Pancreas (tissue), 10 donors: Measurements from ENCODE around the gene RAI2. TPM values are rescaled to one million over a fixed set of nuclear protein-coding genes. Genes with fewer than 3 reads are reported as not detected.

ENCODE experiments used
- ATAC-seq, 4 donors: fragments of 200-7000 bp; cut with Tn5 transposase; one replicate each; pipeline versions ENCODE4 v1.8.0 to v1.9.1; 2020; ENCODE audit warnings: mild to moderate bottlenecking in 4 of 4, moderate library complexity in 4 of 4
- DNase-seq, 6 donors: peaks; one replicate each; pipeline ENCODE4 v3.0.0-alpha.2; 2020
- FAIRE-seq: peaks from 2 replicates; lab custom pipeline; 2012; peaks lifted over from hg19 to GRCh38; lab: Jason Lieb, UNC
- H3K27ac ChIP-seq, 4 donors: fragments of 200-600 bp; sonication (generic); 1 replicate in 3 of 4; 2 replicates in 1 of 4; pipeline versions ENCODE4 v1.5.0 to v1.8.0; 2020
- H3K27me3 ChIP-seq, 4 donors: fragments of 200-600 bp; one replicate each; pipeline ENCODE4 v1.8.0; 2021
- H3K36me3 ChIP-seq, 3 donors: fragments of 200-600 bp; sonication (generic) in 1 of 3; one replicate each; pipeline versions ENCODE4 v1.5.0 to v1.8.0; 2020 to 2021
- H3K4me1 ChIP-seq, 3 donors: fragments of 200-600 bp; one replicate each; pipeline ENCODE4 v1.8.0; 2021
- H3K4me3 ChIP-seq, 4 donors: fragments of 200-600 bp; sonication (generic) in 2 of 4; one replicate each; pipeline versions ENCODE4 v1.5.0 to v1.8.0; 2020 to 2021
- H3K9me3 ChIP-seq, 4 donors: fragments of 200-600 bp; one replicate each; pipeline ENCODE4 v1.8.0; 2021
- WGBS, 2 donors: extraction: QIAGEN DNeasy Blood & Tissue Kit; methylation state at CpG; one replicate each; pipeline ENCODE4 v1.1.7; 2013; 5-methylcytosine and 5-hydroxymethylcytosine counted together
- intact Hi-C, 3 donors: fragments of 100-400 bp; cut with DNase I; formaldehyde crosslinking; loops; one replicate each; pipeline versions ENCODE4 v1.11.1 to v1.14.2; 2022
- polyA plus RNA-seq, 2 donors: library from polyadenylated mRNA; stranded (reverse); fragments of 200-250 nt; gene quantifications; one replicate each; pipeline ENCODE4 v1.2.3, GENCODE V29; 2013
- total RNA-seq, 6 donors: library from RNA; stranded (reverse); fragmentation: NEBNext Ultra II Directional in 4 of 6; extraction: Animal tissue kit (Norgen Biotek cat#: 25700) in 4 of 6; gene quantifications; one replicate each; pipeline versions ENCODE4 v1.2.1 to v1.2.4, GENCODE V29; 2021 to 2023
- TF ChIP-seq, protein P1 (sequence below), 4 donors: fragments of 200-600 bp; sonication (generic) in 3 of 4; IDR thresholded peaks; one replicate each; pipeline versions ENCODE4 v1.5.0 to v1.8.0; 2021; ENCODE audit warnings: antibody characterized with exemption in 4 of 4
- donor health status: healthy with polysubstance abuse.
- donor health status: DM: no; HTN: no; CAD: no; lungs with moderate emphysema.
- donor health status: DM: no; HTN: no; CAD: no.
- donor health status: control.
- donor health status: control.
- donor health status: Bipolar disorder and iron deficiency.
- donor health status: DM: yes; HTN: yes; CAD: no.
- donor health status: DM: no; HTN: no; CAD: no.
- donor health status: DM: no; HTN: no; CAD: no.
- donor health status: DM: yes; HTN: yes; CAD: no.

RAI2 gene
- total RNA-seq: 10 to 100 TPM in 1 of 6 donors, 1 to 10 TPM in 5; 5.2 to 11.8 (median 6.1) TPM
- 10 to 100 TPM in 1 of 2 donors, 1 to 10 TPM in 1; 8.1 to 14.7 TPM for polyA plus RNA-seq

DNA sequence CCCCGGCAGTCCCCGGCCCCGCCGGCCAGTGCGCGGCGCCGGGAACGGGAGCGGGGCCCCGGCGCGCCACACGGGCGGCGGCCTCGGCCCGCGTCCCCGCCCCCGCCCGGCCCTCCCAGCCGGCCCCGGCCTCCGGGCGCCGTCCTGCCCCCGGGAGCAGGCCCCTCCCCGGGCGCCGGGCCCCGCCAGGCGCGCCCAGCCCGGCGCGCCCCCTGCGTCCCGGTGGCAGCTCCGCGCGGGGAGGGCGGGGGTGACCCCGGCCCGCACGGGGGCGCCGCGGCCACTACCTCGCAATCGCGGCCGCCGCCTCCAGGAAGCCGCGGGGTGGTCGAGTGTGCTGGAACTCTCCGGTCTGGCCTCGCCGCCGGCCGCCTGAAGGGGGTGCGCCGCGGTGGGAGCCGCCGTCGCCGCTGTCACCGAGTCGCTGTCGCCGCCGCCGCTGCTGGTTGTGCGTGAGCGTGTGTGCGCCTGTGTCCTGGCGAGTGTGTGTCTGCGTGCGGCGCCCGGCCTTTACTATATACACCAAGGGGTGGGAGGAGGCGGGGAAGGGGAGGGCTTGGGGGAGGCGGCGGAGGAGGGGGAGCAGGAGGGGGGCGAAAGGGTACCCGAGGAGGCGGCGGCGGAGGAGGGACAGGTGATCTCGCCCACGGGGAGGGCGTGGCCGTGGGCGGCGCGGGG, at the start of gene RAI2:
Gene RAI2, minus strand, starts transcription at position 488 of the 678 bp plus-strand sequence. CDS start 59,288 bp downstream, outside the sequence.
- intact Hi-C loops: loop anchor here in 1 of 3 donors (10.0 kb wide), 1 partner anchor 384 kb away; no protein-coding TSS in a partner anchor
- FAIRE-seq (no peak), ATAC-seq (peak; percentile 53 to 79 (median 67)), DNase-seq (peak; percentile 44 to 77 (median 58))
- Histone ChIP-seq H3K4me3 (peak within 1 kb of the TSS; percentile 34 to 57 (median 52)), H3K36me3 (no peaks in the 10 kb centered on the region), H3K27me3 (no peaks in the 10 kb centered on the region), H3K9me3 (no peaks in the 10 kb centered on the region), H3K27ac (peak within 1 kb of the TSS; percentile 17 to 58 (median 44)), H3K4me1 (no peaks in the 10 kb centered on the region)
- WGBS, 2 donors: 1 to 24% methylated on average over 30 to 95 of the region's 98 CpGs
- TF ChIP-seq, protein P1, sequence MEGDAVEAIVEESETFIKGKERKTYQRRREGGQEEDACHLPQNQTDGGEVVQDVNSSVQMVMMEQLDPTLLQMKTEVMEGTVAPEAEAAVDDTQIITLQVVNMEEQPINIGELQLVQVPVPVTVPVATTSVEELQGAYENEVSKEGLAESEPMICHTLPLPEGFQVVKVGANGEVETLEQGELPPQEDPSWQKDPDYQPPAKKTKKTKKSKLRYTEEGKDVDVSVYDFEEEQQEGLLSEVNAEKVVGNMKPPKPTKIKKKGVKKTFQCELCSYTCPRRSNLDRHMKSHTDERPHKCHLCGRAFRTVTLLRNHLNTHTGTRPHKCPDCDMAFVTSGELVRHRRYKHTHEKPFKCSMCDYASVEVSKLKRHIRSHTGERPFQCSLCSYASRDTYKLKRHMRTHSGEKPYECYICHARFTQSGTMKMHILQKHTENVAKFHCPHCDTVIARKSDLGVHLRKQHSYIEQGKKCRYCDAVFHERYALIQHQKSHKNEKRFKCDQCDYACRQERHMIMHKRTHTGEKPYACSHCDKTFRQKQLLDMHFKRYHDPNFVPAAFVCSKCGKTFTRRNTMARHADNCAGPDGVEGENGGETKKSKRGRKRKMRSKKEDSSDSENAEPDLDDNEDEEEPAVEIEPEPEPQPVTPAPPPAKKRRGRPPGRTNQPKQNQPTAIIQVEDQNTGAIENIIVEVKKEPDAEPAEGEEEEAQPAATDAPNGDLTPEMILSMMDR (IDR thresholded peaks at IDR 0.05): no peak

DNA sequence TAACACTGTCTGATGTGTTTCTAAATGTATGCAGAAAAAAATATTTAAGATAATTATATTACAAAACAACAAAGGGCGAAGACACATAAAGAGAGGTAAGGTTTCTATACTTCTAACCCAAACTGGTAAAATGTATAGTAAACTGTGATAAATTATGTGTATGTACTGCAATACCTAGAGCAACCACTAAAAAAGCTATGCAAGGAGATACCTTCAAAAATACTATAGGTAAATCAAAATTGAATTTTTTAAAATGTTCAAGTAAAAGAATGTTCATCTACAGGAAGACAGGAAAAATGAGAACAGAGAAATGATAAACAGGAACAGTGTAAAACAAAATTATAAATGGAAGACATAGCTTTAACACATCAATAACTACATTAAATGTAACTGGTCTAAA, 27.3 kb upstream of the RAI2 start:
- H3K27me3 ChIP-seq: peaks cover 0 to 25% (median 0%) of the 10 kb centered on the region in 4 donors
- H3K27ac ChIP-seq: no peak overlapping the region
- peak; percentile 75 for FAIRE-seq

DNA sequence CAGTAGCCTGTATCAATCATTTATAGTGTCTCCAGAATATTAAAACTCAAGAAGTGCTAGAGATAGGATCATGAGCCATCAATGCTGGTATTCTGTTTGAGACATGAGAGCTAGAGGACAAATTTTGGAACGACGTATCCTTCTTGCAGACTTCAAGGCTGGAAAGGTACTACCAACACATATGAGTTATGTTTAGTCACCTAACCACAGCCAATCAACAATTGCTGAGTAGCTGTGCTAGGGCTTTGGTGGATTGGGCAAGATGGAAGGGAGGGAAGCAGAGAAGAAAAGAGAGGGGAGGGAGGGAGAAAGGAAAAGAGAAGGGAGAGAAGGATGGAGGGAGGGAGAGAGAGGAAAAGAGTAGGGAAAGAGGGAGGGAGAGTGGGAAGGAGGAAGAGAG, 21.6 kb upstream of the RAI2 start:
- no peak overlapping the region for H3K27ac ChIP-seq
- H3K36me3 ChIP-seq: no peaks in the 10 kb centered on the region
- no peaks in the 10 kb centered on the region for H3K9me3 ChIP-seq
- WGBS, 2 donors: 59 to 66% methylated on average over 2 of the region's 2 CpGs
- peaks cover 0 to 3% (median 0%) of the 10 kb centered on the region in 4 donors for H3K27me3 ChIP-seq
- TF ChIP-seq, protein P1 (IDR thresholded peaks at IDR 0.05): no peak
- ATAC-seq (no peak), DNase-seq (no peak), FAIRE-seq (no peak)
- intact Hi-C loops: no loop called here
- H3K4me3 ChIP-seq: no peak overlapping the region
- no peaks in the 10 kb centered on the region for H3K4me1 ChIP-seq

More for the DNA sequence above, 27.3 kb upstream of the RAI2 start:
- intact Hi-C loops: no loop called here
- ATAC-seq: no peak
- Histone ChIP-seq H3K4me1 (no peaks in the 10 kb centered on the region), H3K36me3 (no peaks in the 10 kb centered on the region), H3K4me3 (no peak overlapping the region), H3K9me3 (no peaks in the 10 kb centered on the region)
- WGBS, 2 donors: 64 to 80% methylated on average over 1 of the region's 1 CpG
- DNase-seq: no peak
- TF ChIP-seq, protein P1 (IDR thresholded peaks at IDR 0.05): peak in 2 of 4 donors; percentile 9 to 17

DNA sequence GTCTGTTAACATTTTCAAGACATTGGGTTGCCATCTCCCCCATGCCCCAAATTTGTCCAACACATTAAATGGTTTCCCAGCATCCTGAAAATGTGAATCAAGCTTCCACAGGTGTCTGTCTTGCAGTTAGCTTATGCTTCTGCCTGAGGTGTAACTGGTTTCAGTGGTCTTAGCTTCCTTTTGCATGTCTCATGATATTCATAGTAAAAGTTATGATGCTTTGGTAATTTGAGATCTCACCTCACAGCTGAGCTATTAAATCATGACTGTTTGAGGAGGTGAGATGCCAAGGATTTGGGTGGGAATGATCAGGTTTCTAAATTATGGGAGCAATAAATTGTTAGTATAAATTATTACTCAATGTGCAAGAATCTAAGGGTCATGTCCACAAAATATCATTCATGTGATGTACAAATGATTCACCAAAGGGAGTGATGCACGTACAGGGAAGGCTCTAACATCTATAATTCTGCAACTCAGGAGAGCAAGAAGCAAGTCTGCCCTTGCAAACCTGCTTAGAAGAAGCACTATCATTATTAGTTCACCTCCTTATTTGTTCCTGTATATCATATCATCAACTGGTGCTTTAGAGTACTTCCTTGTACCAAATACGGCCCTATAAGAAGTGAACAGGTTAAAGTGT, 17.1 kb upstream of the RAI2 start:
- Histone ChIP-seq H3K36me3 (no peaks in the 10 kb centered on the region), H3K27me3 (peaks cover 0 to 19% (median 2%) of the 10 kb centered on the region in 4 donors), H3K9me3 (no peaks in the 10 kb centered on the region), H3K4me1 (no peaks in the 10 kb centered on the region), H3K27ac (no peak overlapping the region), H3K4me3 (no peak overlapping the region)
- no peak for ATAC-seq
- no peak for DNase-seq
- intact Hi-C loops: no loop called here
- FAIRE-seq: no peak
- TF ChIP-seq, protein P1 (IDR thresholded peaks at IDR 0.05): no peak
- WGBS, 2 donors: 47 to 66% methylated on average over 2 of the region's 2 CpGs
